ENCODE data around the gene TACC2.
"Not testable (repeated sequence)": the region's sequence is repeated elsewhere in the genome, so short reads cannot be mapped to it uniquely, and the experiment has no call there.

Gene TACC2
- total RNA-seq, result 0.20 to 0.31 reads per million in 2 donors

GRCh38 chr10:121988361-121989324 lies at the start of gene TACC2:
Gene TACC2 (plus strand): TSS chr10:121989163. CDS start chr10:122021982, 32,819 bp downstream.
- no peak for DNase-seq

- DNase-seq, result no peak
These were observed 47.4 kb upstream of the TACC2 start for GRCh38 chr10:121941532-121941931.

- DNase-seq, result no peak
These were observed 46.1 kb upstream of the TACC2 start for GRCh38 chr10:121942749-121943416.

- DNase-seq, result no peak
These were observed 41.3 kb upstream of the TACC2 start for GRCh38 chr10:121947343-121948330.

GRCh38 chr10:121949049-121949448 lies 39.9 kb upstream of the TACC2 start:
- DNase-seq, result no peak

- DNase-seq, result no peak
These were observed 39.5 kb upstream of the TACC2 start for GRCh38 chr10:121949451-121949850.

GRCh38 chr10:121952226-121952625 lies 36.7 kb upstream of the TACC2 start:
- no peak for DNase-seq

GRCh38 chr10:121956111-121957061 lies 32.6 kb upstream of the TACC2 start:
- no peak for DNase-seq

GRCh38 chr10:121959671-121960070 lies 29.3 kb upstream of the TACC2 start:
- no peak for DNase-seq

GRCh38 chr10:121961456-121961855 lies 27.5 kb upstream of the TACC2 start:
- no peak for DNase-seq

GRCh38 chr10:121965996-121966395 lies 23.0 kb upstream of the TACC2 start:
- no peak for DNase-seq

GRCh38 chr10:121969086-121969485 lies 19.9 kb upstream of the TACC2 start:
- not testable (repeated sequence) for DNase-seq

- no peak for DNase-seq
These were observed 14.9 kb upstream of the TACC2 start for GRCh38 chr10:121974019-121974534.

GRCh38 chr10:121974535-121975294 lies 14.2 kb upstream of the TACC2 start, which contains the start of gene NSMCE4A:
Gene NSMCE4A (minus strand): TSS chr10:121975217. CDS start chr10:121975165, 52 bp downstream.
- peak; percentile 24 to 84 (median 44) for DNase-seq

- no peak for DNase-seq
These were observed 13.5 kb upstream of the TACC2 start for GRCh38 chr10:121975295-121976086.

GRCh38 chr10:121976607-121977006 lies 12.4 kb upstream of the TACC2 start:
- no peak for DNase-seq

GRCh38 chr10:121978511-121978910 lies 10.5 kb upstream of the TACC2 start:
- no peak for DNase-seq

- DNase-seq, result no peak
These were observed 7.6 kb upstream of the TACC2 start for GRCh38 chr10:121981346-121981745.

- DNase-seq, result no peak
These were observed 5.1 kb upstream of the TACC2 start for GRCh38 chr10:121983852-121984251.

All from T-helper 2 cell (primary cell).